Measurements from ENCODE around the gene ATP2A1. TPM values are rescaled to one million over a fixed set of nuclear protein-coding genes. Genes with fewer than 3 reads are reported as not detected.

ATP2A1 gene

GRCh38 chr16:28950648-28951409 is 72.5 kb downstream of the ATP2A1 start, which contains the start of gene NFATC2IP:
NFATC2IP (plus strand) TSS chr16:28950937; CDS start chr16:28951012, 75 bp downstream.
- peak; percentile 62; the same call in 1 of the 2 replicates for TF ChIP-seq POLR2AphosphoS5 (IDR thresholded peaks at IDR 0.05; ENCODE audit: low read depth)
- TF ChIP-seq GABPA (IDR thresholded peaks at IDR 0.05; ENCODE audit: low read depth): peak; percentile 84
- no peak for TF ChIP-seq CTCF (IDR thresholded peaks at IDR 0.05; ENCODE audit: insufficient read depth, low read length)
- H3K4me3 ChIP-seq (replicated peaks; ENCODE audit: insufficient read depth, low read length): peak within 1 kb of the TSS; percentile 86
- peak within 1 kb of the TSS; percentile 86 for H3K27ac ChIP-seq (replicated peaks)
- no peaks in the 10 kb centered on the region for H3K27me3 ChIP-seq (ENCODE audit: insufficient read depth, poor library complexity, severe bottlenecking)
- DNase-seq (ENCODE audit: low read depth in 1 of 2, low spot score in 1 of 2): peak; percentile 99 to 100

GRCh38 chr16:28951410-28951943 is 73.2 kb downstream of the ATP2A1 start:
- Histone ChIP-seq H3K27ac (replicated peaks) (peak overlapping the region; percentile 86), H3K4me3 (replicated peaks; ENCODE audit: insufficient read depth, low read length) (peak overlapping the region; percentile 86), H3K27me3 (ENCODE audit: insufficient read depth, poor library complexity, severe bottlenecking) (no peaks in the 10 kb centered on the region)
- TF ChIP-seq POLR2AphosphoS5 (IDR thresholded peaks at IDR 0.05; ENCODE audit: low read depth) (no peak), REST (IDR thresholded peaks at IDR 0.05; ENCODE audit: insufficient replicate concordance, low read depth) (no peak), CTCF (IDR thresholded peaks at IDR 0.05; ENCODE audit: insufficient read depth, low read length) (no peak), GABPA (IDR thresholded peaks at IDR 0.05; ENCODE audit: low read depth) (no peak), SPI1 (IDR thresholded peaks at IDR 0.05; ENCODE audit: borderline replicate concordance, low read depth) (no peak)
- no peak for DNase-seq (ENCODE audit: low read depth in 1 of 2, low spot score in 1 of 2)

Small RNAs within 50 kb of the gene (microRNA-seq; reads per million reads assigned to microRNA genes)
- not detected for gene MIR4721

Measured in HL-60 (cell line).